ENCODE measurements around the gene CLDN9. TPM values are rescaled to one million over a fixed set of nuclear protein-coding genes. Genes with fewer than 3 reads are reported as not detected.

The CLDN9 gene
- total RNA-seq, 2 donors from 2014 or later, result 4.7 to 11.2 TPM

DNA sequence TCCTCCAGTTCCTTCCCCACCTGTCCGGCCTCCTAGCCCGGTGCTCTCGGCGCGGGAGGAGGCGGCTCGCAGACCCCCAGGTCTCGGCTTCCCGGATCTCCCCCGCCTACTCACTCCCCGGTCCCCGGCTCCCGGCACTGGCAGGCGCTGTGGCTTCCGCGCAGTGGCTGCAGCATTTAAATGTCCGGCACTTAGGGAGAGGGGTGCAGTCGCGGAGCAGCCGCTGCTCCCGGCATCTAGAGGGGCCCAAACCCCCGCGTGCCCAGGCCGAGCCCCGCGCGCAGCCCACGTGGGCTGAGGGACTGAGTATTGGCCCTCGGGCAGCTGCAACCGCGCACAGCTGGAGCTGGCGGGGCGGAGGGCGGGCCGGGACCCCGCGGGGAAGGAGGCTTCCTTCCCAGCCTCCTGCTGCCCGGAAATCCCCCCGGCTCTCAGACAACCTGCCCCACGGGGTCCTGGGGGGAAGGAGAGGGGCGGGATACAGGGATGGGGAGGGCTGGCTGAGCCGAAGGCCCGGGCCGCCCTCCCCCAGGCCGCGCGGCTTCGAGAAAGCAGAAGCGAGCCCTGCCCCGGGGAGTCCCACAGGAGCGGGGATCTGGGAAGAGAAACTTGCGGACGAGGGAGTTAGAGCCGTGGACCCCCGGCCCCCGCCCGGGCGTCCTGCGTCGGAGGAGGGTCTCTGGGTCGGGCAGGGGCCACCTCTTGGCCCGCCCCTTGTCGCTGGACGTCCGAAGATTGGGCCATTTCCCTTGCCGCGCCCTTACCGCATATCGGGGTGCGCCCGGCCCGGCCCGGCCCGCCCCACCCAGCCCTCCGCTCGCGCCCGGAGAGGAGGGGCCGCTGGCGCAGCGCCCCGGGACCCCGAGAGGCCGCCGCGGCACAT lies 33.3 kb downstream of the CLDN9 start, which contains the start of gene MMP25:
MMP25 (plus strand) TSS at position 804 of the 883 bp plus-strand sequence. CDS start 357 bp downstream, outside the sequence.
- intact Hi-C loops (cut with DNase I), result no loop called here
- Histone ChIP-seq H3K27me3 (peaks cover 0 to 32% of the 10 kb centered on the region in 2 donors), H3K4me1 (peaks cover 21% of the 10 kb centered on the region), H3K36me3 (replicated peaks in 1 of 2; ENCODE audit: insufficient read depth in 1 of 2, low read depth in 2 of 2) (no peaks in the 10 kb centered on the region), H3K27ac (no peak within 1 kb of the TSS), H3K9me3 (no peaks in the 10 kb centered on the region), H3K4me3 (peak within 1 kb of the TSS; percentile 2 to 17)
- peak; percentile 56 for ATAC-seq
- DNase-seq, result no peak
- 0 to 1% methylated on average over 1 to 69 of the region's 86 CpGs for WGBS, 2 donors
- TF ChIP-seq POLR2A (IDR thresholded peaks at IDR 0.05), result no peak
- TF ChIP-seq, protein P1, sequence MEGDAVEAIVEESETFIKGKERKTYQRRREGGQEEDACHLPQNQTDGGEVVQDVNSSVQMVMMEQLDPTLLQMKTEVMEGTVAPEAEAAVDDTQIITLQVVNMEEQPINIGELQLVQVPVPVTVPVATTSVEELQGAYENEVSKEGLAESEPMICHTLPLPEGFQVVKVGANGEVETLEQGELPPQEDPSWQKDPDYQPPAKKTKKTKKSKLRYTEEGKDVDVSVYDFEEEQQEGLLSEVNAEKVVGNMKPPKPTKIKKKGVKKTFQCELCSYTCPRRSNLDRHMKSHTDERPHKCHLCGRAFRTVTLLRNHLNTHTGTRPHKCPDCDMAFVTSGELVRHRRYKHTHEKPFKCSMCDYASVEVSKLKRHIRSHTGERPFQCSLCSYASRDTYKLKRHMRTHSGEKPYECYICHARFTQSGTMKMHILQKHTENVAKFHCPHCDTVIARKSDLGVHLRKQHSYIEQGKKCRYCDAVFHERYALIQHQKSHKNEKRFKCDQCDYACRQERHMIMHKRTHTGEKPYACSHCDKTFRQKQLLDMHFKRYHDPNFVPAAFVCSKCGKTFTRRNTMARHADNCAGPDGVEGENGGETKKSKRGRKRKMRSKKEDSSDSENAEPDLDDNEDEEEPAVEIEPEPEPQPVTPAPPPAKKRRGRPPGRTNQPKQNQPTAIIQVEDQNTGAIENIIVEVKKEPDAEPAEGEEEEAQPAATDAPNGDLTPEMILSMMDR (IDR thresholded peaks at IDR 0.05), result no peak

DNA sequence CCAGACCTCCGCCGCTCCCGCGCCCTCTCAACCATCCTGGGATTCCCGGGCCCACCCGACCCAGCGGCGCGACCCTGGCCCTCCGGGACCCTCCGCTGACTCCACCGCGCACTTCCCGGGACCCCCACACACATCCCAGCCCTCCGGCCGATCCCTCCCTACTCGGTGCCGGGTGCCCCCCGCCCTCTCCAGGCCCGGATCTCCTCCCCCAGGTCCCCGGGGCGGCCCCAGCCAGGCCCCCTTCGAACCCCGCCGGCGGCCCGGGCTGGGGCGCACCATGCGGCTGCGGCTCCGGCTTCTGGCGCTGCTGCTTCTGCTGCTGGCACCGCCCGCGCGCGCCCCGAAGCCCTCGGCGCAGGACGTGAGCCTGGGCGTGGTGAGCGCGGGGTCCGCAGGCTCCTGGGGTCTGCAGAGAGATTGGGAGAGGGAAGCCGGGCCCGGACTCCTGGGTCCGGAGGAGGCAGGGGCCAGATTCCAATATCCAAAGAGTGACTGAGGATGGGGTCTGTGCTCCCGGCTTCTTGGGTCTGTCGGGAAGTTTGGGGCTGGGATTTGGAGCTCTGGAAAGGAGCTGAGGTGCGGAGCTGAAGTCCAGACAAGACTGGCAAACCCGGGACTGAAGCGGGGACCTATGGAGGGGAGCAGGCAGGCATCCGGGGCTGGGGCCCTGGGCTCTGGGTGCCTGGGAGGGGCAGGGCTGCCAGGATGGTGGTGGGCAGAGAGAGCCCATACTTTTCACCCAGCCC lies 34.1 kb downstream of the CLDN9 start:
- DNase-seq (no peak), ATAC-seq (peak; percentile 15)
- intact Hi-C loops (cut with DNase I), result no loop called here
- WGBS, 2 donors, result 6 to 22% methylated on average over 9 to 36 of the region's 54 CpGs
- Histone ChIP-seq H3K9me3 (no peaks in the 10 kb centered on the region), H3K4me3 (no peak overlapping the region), H3K27me3 (peaks cover 0 to 32% of the 10 kb centered on the region in 2 donors), H3K36me3 (replicated peaks in 1 of 2; ENCODE audit: insufficient read depth in 1 of 2, low read depth in 2 of 2) (no peaks in the 10 kb centered on the region), H3K27ac (no peak overlapping the region), H3K4me1 (peaks cover 21% of the 10 kb centered on the region)
- TF ChIP-seq POLR2A (IDR thresholded peaks at IDR 0.05), result no peak
- TF ChIP-seq, protein P1 (IDR thresholded peaks at IDR 0.05), result no peak

DNA sequence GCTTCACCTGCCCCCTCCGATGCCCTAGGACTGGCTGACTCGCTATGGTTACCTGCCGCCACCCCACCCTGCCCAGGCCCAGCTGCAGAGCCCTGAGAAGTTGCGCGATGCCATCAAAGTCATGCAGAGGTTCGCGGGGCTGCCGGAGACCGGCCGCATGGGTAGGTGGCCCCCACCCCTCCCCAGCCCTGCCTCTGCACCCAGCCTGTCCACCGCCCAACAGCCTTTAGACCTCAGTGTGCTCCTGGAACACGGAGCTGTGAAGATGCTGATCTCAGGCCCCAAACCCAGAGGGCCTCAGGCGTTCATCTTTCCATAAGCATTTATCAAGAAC lies 34.6 kb downstream of the CLDN9 start:
- 30 to 56% methylated on average over 1 to 12 of the region's 13 CpGs for WGBS, 2 donors
- Histone ChIP-seq H3K27ac (no peak overlapping the region), H3K4me3 (no peak overlapping the region), H3K27me3 (peaks cover 0 to 32% of the 10 kb centered on the region in 2 donors), H3K4me1 (peaks cover 21% of the 10 kb centered on the region), H3K36me3 (replicated peaks in 1 of 2; ENCODE audit: insufficient read depth in 1 of 2, low read depth in 2 of 2) (no peaks in the 10 kb centered on the region), H3K9me3 (no peaks in the 10 kb centered on the region)
- TF ChIP-seq POLR2A (IDR thresholded peaks at IDR 0.05), result no peak
- TF ChIP-seq, protein P1 (IDR thresholded peaks at IDR 0.05), result no peak
- DNase-seq (no peak), ATAC-seq (no peak)
- intact Hi-C loops (cut with DNase I), result no loop called here

DNA sequence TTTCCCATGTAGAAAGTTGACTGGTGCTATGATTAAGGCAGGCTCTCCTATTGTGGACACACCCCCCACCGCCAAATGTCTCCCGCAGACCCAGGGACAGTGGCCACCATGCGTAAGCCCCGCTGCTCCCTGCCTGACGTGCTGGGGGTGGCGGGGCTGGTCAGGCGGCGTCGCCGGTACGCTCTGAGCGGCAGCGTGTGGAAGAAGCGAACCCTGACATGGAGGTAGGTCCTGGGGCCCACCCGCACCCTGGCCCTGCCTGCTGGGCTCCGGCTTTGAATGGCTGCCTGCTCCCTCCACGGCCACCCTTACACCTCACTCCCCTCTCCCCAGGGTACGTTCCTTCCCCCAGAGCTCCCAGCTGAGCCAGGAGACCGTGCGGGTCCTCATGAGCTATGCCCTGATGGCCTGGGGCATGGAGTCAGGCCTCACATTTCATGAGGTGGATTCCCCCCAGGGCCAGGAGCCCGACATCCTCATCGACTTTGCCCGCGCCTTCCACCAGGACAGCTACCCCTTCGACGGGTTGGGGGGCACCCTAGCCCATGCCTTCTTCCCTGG lies 37.3 kb downstream of the CLDN9 start:
- Histone ChIP-seq H3K27me3 (peaks cover 0 to 23% of the 10 kb centered on the region in 2 donors), H3K27ac (no peak overlapping the region), H3K9me3 (no peaks in the 10 kb centered on the region), H3K4me1 (peaks cover 20% of the 10 kb centered on the region), H3K36me3 (replicated peaks in 1 of 2; ENCODE audit: insufficient read depth in 1 of 2, low read depth in 2 of 2) (no peaks in the 10 kb centered on the region), H3K4me3 (no peak overlapping the region)
- DNase-seq, result no peak
- TF ChIP-seq, protein P1 (IDR thresholded peaks at IDR 0.05), result no peak
- no peak for TF ChIP-seq POLR2A (IDR thresholded peaks at IDR 0.05)
- ATAC-seq, result no peak
- intact Hi-C loops (cut with DNase I), result loop anchor here (10.0 kb wide), 1 partner anchor 65 kb away; the partner anchor contains the start of gene ZNF205
- 81% methylated on average over 26 of the region's 26 CpGs; no CpG with 5 or more reads in 1 of the 2 donors for WGBS, 2 donors
